Mammary epithelial cell (primary cell): ENCODE data around the gene IDI1.

Source experiments
- EZH2 ChIP-seq: IDR thresholded peaks from 2 replicates; pipeline ENCODE4 v1.6.1; 2012; ENCODE audit warnings: low read length, inconsistent platforms, borderline replicate concordance
- TF ChIP-seq, protein P1 (sequence below), 2 donors: IDR thresholded peaks in 1 of 2; conservative IDR thresholded peaks in 1 of 2; 2 replicates each; pipeline ENCODE4 v1.5.1; 2011 to 2012; ENCODE audit warnings: inconsistent platforms in 2 of 2, low read length in 2 of 2, mild to moderate bottlenecking in 2 of 2, control low read depth in 1 of 2, low read depth in 1 of 2; ENCODE audit not compliant: insufficient read depth in 1 of 2; ENCODE audit errors: extremely low read depth in 1 of 2

DNA sequence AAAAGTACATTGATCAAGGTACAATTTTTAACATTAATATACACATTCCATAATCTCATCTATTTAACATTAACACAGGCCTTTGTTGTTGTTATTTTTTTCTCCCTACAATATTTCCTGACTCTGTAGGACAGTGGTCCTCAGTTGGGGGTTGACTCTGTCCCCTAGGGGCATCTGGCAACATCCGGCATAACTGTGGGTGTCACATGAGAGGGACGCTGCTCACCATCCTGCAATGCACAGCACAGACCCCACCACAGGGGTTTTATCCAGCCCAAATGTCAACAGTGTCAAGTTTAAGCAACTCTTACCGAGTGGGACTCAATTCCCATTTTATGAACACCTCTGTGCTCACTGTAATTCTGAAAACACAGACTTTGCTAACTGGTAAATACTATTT lies 8.8 kb downstream of the IDI1 start:
- TF ChIP-seq, protein P1, sequence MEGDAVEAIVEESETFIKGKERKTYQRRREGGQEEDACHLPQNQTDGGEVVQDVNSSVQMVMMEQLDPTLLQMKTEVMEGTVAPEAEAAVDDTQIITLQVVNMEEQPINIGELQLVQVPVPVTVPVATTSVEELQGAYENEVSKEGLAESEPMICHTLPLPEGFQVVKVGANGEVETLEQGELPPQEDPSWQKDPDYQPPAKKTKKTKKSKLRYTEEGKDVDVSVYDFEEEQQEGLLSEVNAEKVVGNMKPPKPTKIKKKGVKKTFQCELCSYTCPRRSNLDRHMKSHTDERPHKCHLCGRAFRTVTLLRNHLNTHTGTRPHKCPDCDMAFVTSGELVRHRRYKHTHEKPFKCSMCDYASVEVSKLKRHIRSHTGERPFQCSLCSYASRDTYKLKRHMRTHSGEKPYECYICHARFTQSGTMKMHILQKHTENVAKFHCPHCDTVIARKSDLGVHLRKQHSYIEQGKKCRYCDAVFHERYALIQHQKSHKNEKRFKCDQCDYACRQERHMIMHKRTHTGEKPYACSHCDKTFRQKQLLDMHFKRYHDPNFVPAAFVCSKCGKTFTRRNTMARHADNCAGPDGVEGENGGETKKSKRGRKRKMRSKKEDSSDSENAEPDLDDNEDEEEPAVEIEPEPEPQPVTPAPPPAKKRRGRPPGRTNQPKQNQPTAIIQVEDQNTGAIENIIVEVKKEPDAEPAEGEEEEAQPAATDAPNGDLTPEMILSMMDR (conservative IDR thresholded peaks at IDR 0.05 in 1 of 2, IDR thresholded peaks at IDR 0.05 in 1 of 2; ENCODE audit: extremely low read depth in 1 of 2, insufficient read depth in 1 of 2, low read depth in 1 of 2, low read length in 2 of 2), result no peak
- no peak for TF ChIP-seq EZH2
